ENCODE data around the gene CD22. TPM values are rescaled to one million over a fixed set of nuclear protein-coding genes. Genes with fewer than 3 reads are reported as not detected.

CD22 gene
- total RNA-seq, 2 experiments from 2014 or later, result 0.52 to 0.67 TPM

GRCh38 chr19:35301961-35302360 lies 27.0 kb upstream of the CD22 start:
- H3K27me3 ChIP-seq (ENCODE audit: control insufficient read depth in 1 of 2, insufficient read depth in 2 of 2, low read length in 2 of 2), result no peaks in the 10 kb centered on the region
- DNase-seq (no peak), ATAC-seq (ENCODE audit: poor library complexity) (no peak)
- CTCF ChIA-PET, result no interaction called here
- H3K27ac Mint-ChIP-seq, result no peak overlapping the region
- no peaks in the 10 kb centered on the region for H3K4me1 ChIP-seq (ENCODE audit: insufficient read depth, low read length)
- no peaks in the 10 kb centered on the region for H3K36me3 Mint-ChIP-seq (ENCODE audit: low read depth)
- no peaks in the 10 kb centered on the region for H3K9me3 Mint-ChIP-seq
- H3K27ac ChIP-seq (ENCODE audit: low read depth in 1 of 2, low read length in 2 of 2), result no peak overlapping the region
- no peaks in the 10 kb centered on the region for H3K27me3 Mint-ChIP-seq
- no peak overlapping the region for H3K4me3 ChIP-seq (ENCODE audit: low read length)
- no peak overlapping the region for H3K4me3 Mint-ChIP-seq
- TF ChIP-seq CTCF (IDR thresholded peaks at IDR 0.05), result no peak
- POLR2A ChIA-PET, result no interaction called here
- H3K4me1 Mint-ChIP-seq (ENCODE audit: low read depth), result no peaks in the 10 kb centered on the region
- H3K36me3 ChIP-seq (ENCODE audit: insufficient read depth, low read length), result no peaks in the 10 kb centered on the region
- H3K9me3 ChIP-seq (ENCODE audit: control insufficient read depth in 1 of 2, insufficient read depth in 1 of 2, low read length in 2 of 2), result no peaks in the 10 kb centered on the region
- intact Hi-C loops (cut with DNase I, micrococcal nuclease), result no loop called here

GRCh38 chr19:35302446-35302845 lies 26.5 kb upstream of the CD22 start:
- intact Hi-C loops (cut with DNase I, micrococcal nuclease), result no loop called here
- Histone ChIP-seq H3K9me3 (ENCODE audit: control insufficient read depth in 1 of 2, insufficient read depth in 1 of 2, low read length in 2 of 2) (no peaks in the 10 kb centered on the region), H3K36me3 (ENCODE audit: insufficient read depth, low read length) (no peaks in the 10 kb centered on the region), H3K4me1 (ENCODE audit: insufficient read depth, low read length) (no peaks in the 10 kb centered on the region), H3K4me3 (ENCODE audit: low read length) (no peak overlapping the region), H3K27ac (ENCODE audit: low read depth in 1 of 2, low read length in 2 of 2) (no peak overlapping the region), H3K27me3 (ENCODE audit: control insufficient read depth in 1 of 2, insufficient read depth in 2 of 2, low read length in 2 of 2) (no peaks in the 10 kb centered on the region)
- no peak overlapping the region for H3K27ac Mint-ChIP-seq
- H3K9me3 Mint-ChIP-seq, result no peaks in the 10 kb centered on the region
- H3K4me1 Mint-ChIP-seq (ENCODE audit: low read depth), result no peaks in the 10 kb centered on the region
- no peak for TF ChIP-seq CTCF (IDR thresholded peaks at IDR 0.05)
- DNase-seq (no peak), ATAC-seq (ENCODE audit: poor library complexity) (no peak)
- ChIA-PET POLR2A (no interaction called here), CTCF (no interaction called here)
- no peaks in the 10 kb centered on the region for H3K36me3 Mint-ChIP-seq (ENCODE audit: low read depth)
- H3K27me3 Mint-ChIP-seq, result no peaks in the 10 kb centered on the region
- H3K4me3 Mint-ChIP-seq, result no peak overlapping the region

GRCh38 chr19:35303357-35303915 lies 25.6 kb upstream of the CD22 start:
- DNase-seq (no peak), ATAC-seq (ENCODE audit: poor library complexity) (no peak)
- CTCF ChIA-PET, result no interaction called here
- Histone ChIP-seq H3K27ac (ENCODE audit: low read depth in 1 of 2, low read length in 2 of 2) (no peak overlapping the region), H3K27me3 (ENCODE audit: control insufficient read depth in 1 of 2, insufficient read depth in 2 of 2, low read length in 2 of 2) (no peaks in the 10 kb centered on the region), H3K9me3 (ENCODE audit: control insufficient read depth in 1 of 2, insufficient read depth in 1 of 2, low read length in 2 of 2) (no peaks in the 10 kb centered on the region), H3K4me1 (ENCODE audit: insufficient read depth, low read length) (no peaks in the 10 kb centered on the region), H3K36me3 (ENCODE audit: insufficient read depth, low read length) (no peaks in the 10 kb centered on the region), H3K4me3 (ENCODE audit: low read length) (no peak overlapping the region)
- H3K36me3 Mint-ChIP-seq (ENCODE audit: low read depth), result no peaks in the 10 kb centered on the region
- no peaks in the 10 kb centered on the region for H3K9me3 Mint-ChIP-seq
- H3K27ac Mint-ChIP-seq, result no peak overlapping the region
- intact Hi-C loops (cut with DNase I, micrococcal nuclease), result no loop called here
- H3K4me1 Mint-ChIP-seq (ENCODE audit: low read depth), result no peaks in the 10 kb centered on the region
- POLR2A ChIA-PET, result no interaction called here
- no peak overlapping the region for H3K4me3 Mint-ChIP-seq
- no peak for TF ChIP-seq CTCF (IDR thresholded peaks at IDR 0.05)
- no peaks in the 10 kb centered on the region for H3K27me3 Mint-ChIP-seq

Measured in CD4-positive, alpha-beta T cell (primary cell).